Mesothelial cell of epicardium (in vitro differentiated cells): ENCODE measurements around the gene SERPINA10. TPM values are rescaled to one million over a fixed set of nuclear protein-coding genes. Genes with fewer than 3 reads are reported as not detected.

Experiments used
- DNase-seq, 2 experiments: peaks; one replicate each; pipeline ENCODE4 v3.0.0; 2021; ENCODE audit warnings: low spot score in 2 of 2; ENCODE audit not compliant: unreplicated experiment in 2 of 2
- H3K27ac Mint-ChIP-seq: 2 replicates; pipeline ENCODE4 v1.8.0; 2021; ENCODE audit warnings: mixed read lengths
- H3K27me3 Mint-ChIP-seq: 2 replicates; pipeline ENCODE4 v1.8.0; 2021; ENCODE audit warnings: low read depth, mixed read lengths
- H3K36me3 Mint-ChIP-seq: 2 replicates; pipeline ENCODE4 v1.8.0; 2021; ENCODE audit warnings: mixed read lengths
- H3K4me1 Mint-ChIP-seq: 2 replicates; pipeline ENCODE4 v1.8.0; 2021; ENCODE audit warnings: mixed read lengths
- H3K4me3 Mint-ChIP-seq: 2 replicates; pipeline ENCODE4 v1.8.0; 2021; ENCODE audit warnings: mild to moderate bottlenecking, moderate library complexity, mixed read lengths
- H3K9me3 Mint-ChIP-seq: 2 replicates; pipeline ENCODE4 v1.8.0; 2021; ENCODE audit warnings: mixed read lengths
- total RNA-seq: library from RNA; stranded (reverse); gene quantifications from 3 replicates; pipeline ENCODE4 v1.2.1, GENCODE V29; 2021
- TF ChIP-seq, protein P1 (sequence below): fragments of 200-600 bp; sonication (generic); IDR thresholded peaks from one replicate; pipeline ENCODE4 v1.5.0; 2021; ENCODE audit warnings: antibody characterized with exemption; ENCODE audit not compliant: unreplicated experiment

SERPINA10 gene
- total RNA-seq, 1 donor from 2014 or later: not detected

DNA sequence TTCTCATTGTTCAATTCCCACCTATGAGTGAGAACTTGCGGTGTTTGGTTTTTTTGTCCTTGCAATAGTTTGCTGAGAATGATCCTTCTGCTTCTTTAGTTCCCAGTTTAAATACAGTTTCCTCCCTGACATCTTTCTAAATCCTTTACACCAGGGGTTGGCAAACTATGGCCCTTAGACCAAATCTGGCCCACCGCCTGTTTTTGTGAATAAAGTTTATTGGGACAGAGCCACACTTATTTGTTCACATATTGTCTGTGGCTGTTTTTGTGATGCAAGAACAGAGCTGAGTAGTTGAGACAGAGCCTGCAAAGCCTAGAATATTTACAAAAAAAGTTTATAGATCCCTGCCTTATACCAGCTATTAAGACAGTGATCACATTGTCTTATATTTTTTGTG, 53.7 kb downstream of the SERPINA10 start:
- no peaks in the 10 kb centered on the region for H3K27me3 Mint-ChIP-seq
- H3K4me3 Mint-ChIP-seq: no peak overlapping the region
- H3K9me3 Mint-ChIP-seq: no peaks in the 10 kb centered on the region
- no peaks in the 10 kb centered on the region for H3K36me3 Mint-ChIP-seq
- no peaks in the 10 kb centered on the region for H3K4me1 Mint-ChIP-seq
- DNase-seq: no peak
- TF ChIP-seq, protein P1, sequence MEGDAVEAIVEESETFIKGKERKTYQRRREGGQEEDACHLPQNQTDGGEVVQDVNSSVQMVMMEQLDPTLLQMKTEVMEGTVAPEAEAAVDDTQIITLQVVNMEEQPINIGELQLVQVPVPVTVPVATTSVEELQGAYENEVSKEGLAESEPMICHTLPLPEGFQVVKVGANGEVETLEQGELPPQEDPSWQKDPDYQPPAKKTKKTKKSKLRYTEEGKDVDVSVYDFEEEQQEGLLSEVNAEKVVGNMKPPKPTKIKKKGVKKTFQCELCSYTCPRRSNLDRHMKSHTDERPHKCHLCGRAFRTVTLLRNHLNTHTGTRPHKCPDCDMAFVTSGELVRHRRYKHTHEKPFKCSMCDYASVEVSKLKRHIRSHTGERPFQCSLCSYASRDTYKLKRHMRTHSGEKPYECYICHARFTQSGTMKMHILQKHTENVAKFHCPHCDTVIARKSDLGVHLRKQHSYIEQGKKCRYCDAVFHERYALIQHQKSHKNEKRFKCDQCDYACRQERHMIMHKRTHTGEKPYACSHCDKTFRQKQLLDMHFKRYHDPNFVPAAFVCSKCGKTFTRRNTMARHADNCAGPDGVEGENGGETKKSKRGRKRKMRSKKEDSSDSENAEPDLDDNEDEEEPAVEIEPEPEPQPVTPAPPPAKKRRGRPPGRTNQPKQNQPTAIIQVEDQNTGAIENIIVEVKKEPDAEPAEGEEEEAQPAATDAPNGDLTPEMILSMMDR: no peak
- H3K27ac Mint-ChIP-seq: no peak overlapping the region

DNA sequence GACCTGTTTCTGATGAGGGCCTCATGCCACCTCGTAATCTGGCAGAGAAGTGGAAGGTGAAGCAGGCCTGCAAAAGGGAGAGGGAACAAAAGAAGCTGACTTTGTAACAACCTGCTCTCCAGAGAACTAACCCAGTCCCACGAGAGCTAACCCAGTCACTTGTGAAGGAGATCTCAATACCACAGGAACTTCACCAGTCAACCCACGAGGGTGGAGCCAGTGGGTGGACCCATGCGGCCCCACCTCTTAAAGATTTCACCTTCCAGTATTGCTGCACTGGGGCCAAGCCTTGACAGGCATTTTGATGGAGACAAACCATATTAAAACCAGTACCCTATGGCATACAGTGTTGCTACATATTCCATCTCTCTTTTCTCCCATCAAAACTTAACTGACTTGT, 55.1 kb downstream of the SERPINA10 start:
- H3K9me3 Mint-ChIP-seq: no peaks in the 10 kb centered on the region
- H3K36me3 Mint-ChIP-seq: no peaks in the 10 kb centered on the region
- no peak overlapping the region for H3K4me3 Mint-ChIP-seq
- no peaks in the 10 kb centered on the region for H3K4me1 Mint-ChIP-seq
- TF ChIP-seq, protein P1: no peak
- no peaks in the 10 kb centered on the region for H3K27me3 Mint-ChIP-seq
- no peak for DNase-seq
- H3K27ac Mint-ChIP-seq: no peak overlapping the region

DNA sequence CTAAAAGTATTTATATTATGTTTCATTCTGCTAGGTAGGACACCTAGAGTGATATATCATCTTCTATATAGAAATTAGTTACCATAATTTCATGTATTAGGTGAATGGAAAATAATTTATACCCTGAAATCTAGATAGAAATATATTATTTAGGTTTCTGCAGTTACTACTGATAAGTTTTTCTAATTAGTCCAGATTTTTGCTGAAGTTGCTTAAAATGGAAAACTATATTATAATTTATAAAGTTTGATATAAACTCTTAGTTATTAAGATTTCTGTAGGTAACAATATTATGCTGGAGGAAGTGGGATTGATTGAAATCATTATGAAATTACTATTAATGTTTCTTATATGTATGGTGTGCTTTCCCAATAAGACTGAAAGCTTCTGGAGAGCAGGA, 56.0 kb downstream of the SERPINA10 start:
- no peak overlapping the region for H3K27ac Mint-ChIP-seq
- no peaks in the 10 kb centered on the region for H3K36me3 Mint-ChIP-seq
- TF ChIP-seq, protein P1: no peak
- H3K9me3 Mint-ChIP-seq: no peaks in the 10 kb centered on the region
- no peak overlapping the region for H3K4me3 Mint-ChIP-seq
- H3K4me1 Mint-ChIP-seq: no peaks in the 10 kb centered on the region
- H3K27me3 Mint-ChIP-seq: no peaks in the 10 kb centered on the region
- DNase-seq: no peak

Other genes with a start within 250 kb of the SERPINA10 start
- 151 to 159 TPM (median 157 TPM) in 3 replicates for gene DDX24, start 212.1 kb downstream of the SERPINA10 start, total RNA-seq
- gene IFI27L1, start 212.0 kb downstream of the SERPINA10 start, total RNA-seq: 31.3 to 33.9 TPM (median 33.1 TPM) in 3 replicates
- gene IFI27, start 182.5 kb downstream of the SERPINA10 start, total RNA-seq: 6.1 to 9.4 TPM (median 8.0 TPM) in 3 replicates
- gene IFI27L2, start 163.7 kb downstream of the SERPINA10 start, total RNA-seq: 28.5 to 36.2 TPM (median 35.8 TPM) in 3 replicates
- gene PPP4R4, start 118.9 kb downstream of the SERPINA10 start, total RNA-seq: 0.29 to 0.64 TPM (median 0.54 TPM) in 3 replicates
- gene SERPINA6, start 30.1 kb upstream of the SERPINA10 start, total RNA-seq: not detected in 3 replicates
- not detected in 3 replicates for gene SERPINA2, start 73.4 kb upstream of the SERPINA10 start, total RNA-seq
- 0.58 to 1.7 TPM (median 1.2 TPM) in 3 replicates for gene SERPINA1, start 95.3 kb upstream of the SERPINA10 start, total RNA-seq
- not detected in 3 replicates for gene SERPINA11, start 159.5 kb upstream of the SERPINA10 start, total RNA-seq
- not detected in 3 replicates for gene SERPINA9, start 182.9 kb upstream of the SERPINA10 start, total RNA-seq
- gene SERPINA12, start 216.2 kb upstream of the SERPINA10 start, total RNA-seq: not detected in 3 replicates